HepG2 (cell line): ENCODE results near the gene DNAAF8. TPM values are rescaled to one million over a fixed set of nuclear protein-coding genes. Genes with fewer than 3 reads are reported as not detected.

ENCODE experiments used
- HIVEP1 ChIP-seq: sonication (generic); formaldehyde crosslinking; IDR thresholded peaks from 2 replicates; pipeline ENCODE4 v1.4.0; 2020; ENCODE audit warnings: mild to moderate bottlenecking, missing genetic modification reagents
- KMT2A ChIP-seq: sonication (generic); formaldehyde crosslinking; IDR thresholded peaks from 2 replicates; pipeline ENCODE4 v1.4.0; 2020; ENCODE audit warnings: missing genetic modification reagents
- REL ChIP-seq: sonication (generic); formaldehyde crosslinking; conservative IDR thresholded peaks from 2 replicates; pipeline ENCODE4 v1.8.0; 2022; ENCODE audit warnings: mild to moderate bottlenecking, missing genetic modification reagents, moderate library complexity
- SKIL ChIP-seq: sonication (generic); formaldehyde crosslinking; IDR thresholded peaks from 2 replicates; pipeline ENCODE4 v1.8.0; 2022; ENCODE audit warnings: missing genetic modification reagents, mild to moderate bottlenecking, moderate library complexity, borderline replicate concordance
- TAF1 ChIP-seq: sonication (generic); formaldehyde crosslinking; IDR thresholded peaks from 2 replicates; pipeline ENCODE4 v1.4.0; 2020; ENCODE audit warnings: missing genetic modification reagents
- ZBTB20 ChIP-seq: sonication (generic); formaldehyde crosslinking; IDR thresholded peaks from 2 replicates; pipeline ENCODE4 v1.8.1; 2023; ENCODE audit warnings: missing genetic modification reagents, low read depth, mild to moderate bottlenecking, borderline replicate concordance
- ZBTB49 ChIP-seq: sonication (generic); formaldehyde crosslinking; IDR thresholded peaks from 2 replicates; pipeline ENCODE4 v1.4.0; 2020; ENCODE audit warnings: missing genetic modification reagents, borderline replicate concordance
- ZFP36L2 ChIP-seq: sonication (generic); formaldehyde crosslinking; IDR thresholded peaks from 2 replicates; pipeline ENCODE4 v1.4.0; 2020; ENCODE audit warnings: missing genetic modification reagents
- ZNF180 ChIP-seq: sonication (generic); formaldehyde crosslinking; IDR thresholded peaks from 2 replicates; pipeline ENCODE4 v1.4.0; 2020; ENCODE audit warnings: low read depth, missing genetic modification reagents, borderline replicate concordance
- ZNF230 ChIP-seq: sonication (generic); formaldehyde crosslinking; IDR thresholded peaks from 2 replicates; pipeline ENCODE4 v1.4.0; 2020; ENCODE audit warnings: mild to moderate bottlenecking, missing genetic modification reagents
- ZNF547 ChIP-seq: sonication (generic); formaldehyde crosslinking; IDR thresholded peaks from 2 replicates; pipeline ENCODE4 v1.5.1; 2020; ENCODE audit warnings: mild to moderate bottlenecking, missing genetic modification reagents
- polyA plus RNA-seq, 8 experiments: library from polyadenylated mRNA; depleted of rRNA in 3 of 8; stranded (reverse) in 7 of 8; unstranded in 1 of 8; fragments of >200 nt; fragmentation: Illumina TruSeq in 4 of 8; extraction: Trizol in 4 of 8; gene quantifications; 2 replicates each; pipeline versions ENCODE4 v1.2.1 to v1.2.3, GENCODE V29; 2011 to 2016; ENCODE audit warnings: low read depth in 4 of 8, missing spikeins in 1 of 8, mixed read lengths in 1 of 8; ENCODE audit not compliant: insufficient read depth in 1 of 8
- total RNA-seq, 5 experiments: library from RNA; depleted of rRNA; stranded (reverse); fragments of >200 nt; fragmentation: Illumina TruSeq; extraction: Trizol; gene quantifications; 2 replicates each; pipeline ENCODE4 v1.2.3, GENCODE V29; 2016; ENCODE audit warnings: low read depth in 1 of 5
- TF ChIP-seq, protein P1 (sequence below): sonication (generic); formaldehyde crosslinking; IDR thresholded peaks from 2 replicates; pipeline ENCODE4 v1.5.0; 2020; ENCODE audit warnings: mild to moderate bottlenecking, missing genetic modification reagents
- TF ChIP-seq, protein P2 (sequence below): sonication (generic); formaldehyde crosslinking; IDR thresholded peaks from 2 replicates; pipeline ENCODE4 v1.4.0; 2020; ENCODE audit warnings: low read depth, missing genetic modification reagents

DNAAF8 gene
- total and polyA plus RNA-seq, 2 of the 13 experiments (the other 11 are each of a cell fraction or from before 2014, with no cell fraction given): 0.44 TPM; not detected in 1

GRCh38 chr16:4792951-4793513, 58.7 kb downstream of the DNAAF8 start (continued):
- TF ChIP-seq, protein P1, sequence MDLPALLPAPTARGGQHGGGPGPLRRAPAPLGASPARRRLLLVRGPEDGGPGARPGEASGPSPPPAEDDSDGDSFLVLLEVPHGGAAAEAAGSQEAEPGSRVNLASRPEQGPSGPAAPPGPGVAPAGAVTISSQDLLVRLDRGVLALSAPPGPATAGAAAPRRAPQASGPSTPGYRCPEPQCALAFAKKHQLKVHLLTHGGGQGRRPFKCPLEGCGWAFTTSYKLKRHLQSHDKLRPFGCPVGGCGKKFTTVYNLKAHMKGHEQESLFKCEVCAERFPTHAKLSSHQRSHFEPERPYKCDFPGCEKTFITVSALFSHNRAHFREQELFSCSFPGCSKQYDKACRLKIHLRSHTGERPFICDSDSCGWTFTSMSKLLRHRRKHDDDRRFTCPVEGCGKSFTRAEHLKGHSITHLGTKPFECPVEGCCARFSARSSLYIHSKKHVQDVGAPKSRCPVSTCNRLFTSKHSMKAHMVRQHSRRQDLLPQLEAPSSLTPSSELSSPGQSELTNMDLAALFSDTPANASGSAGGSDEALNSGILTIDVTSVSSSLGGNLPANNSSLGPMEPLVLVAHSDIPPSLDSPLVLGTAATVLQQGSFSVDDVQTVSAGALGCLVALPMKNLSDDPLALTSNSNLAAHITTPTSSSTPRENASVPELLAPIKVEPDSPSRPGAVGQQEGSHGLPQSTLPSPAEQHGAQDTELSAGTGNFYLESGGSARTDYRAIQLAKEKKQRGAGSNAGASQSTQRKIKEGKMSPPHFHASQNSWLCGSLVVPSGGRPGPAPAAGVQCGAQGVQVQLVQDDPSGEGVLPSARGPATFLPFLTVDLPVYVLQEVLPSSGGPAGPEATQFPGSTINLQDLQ: no peak
- TF ChIP-seq ZBTB20 (no peak), ZNF547 (CRISPR knock-in tag) (no peak), HIVEP1 (no peak), TAF1 (CRISPR knock-in tag) (no peak), ZNF230 (CRISPR knock-in tag) (no peak), SKIL (CRISPR knock-in tag) (no peak), KMT2A (CRISPR knock-in tag) (no peak), ZBTB49 (CRISPR knock-in tag) (no peak), ZNF180 (CRISPR knock-in tag) (no peak), ZFP36L2 (CRISPR knock-in tag) (no peak), REL (no peak)
- TF ChIP-seq, protein P2, sequence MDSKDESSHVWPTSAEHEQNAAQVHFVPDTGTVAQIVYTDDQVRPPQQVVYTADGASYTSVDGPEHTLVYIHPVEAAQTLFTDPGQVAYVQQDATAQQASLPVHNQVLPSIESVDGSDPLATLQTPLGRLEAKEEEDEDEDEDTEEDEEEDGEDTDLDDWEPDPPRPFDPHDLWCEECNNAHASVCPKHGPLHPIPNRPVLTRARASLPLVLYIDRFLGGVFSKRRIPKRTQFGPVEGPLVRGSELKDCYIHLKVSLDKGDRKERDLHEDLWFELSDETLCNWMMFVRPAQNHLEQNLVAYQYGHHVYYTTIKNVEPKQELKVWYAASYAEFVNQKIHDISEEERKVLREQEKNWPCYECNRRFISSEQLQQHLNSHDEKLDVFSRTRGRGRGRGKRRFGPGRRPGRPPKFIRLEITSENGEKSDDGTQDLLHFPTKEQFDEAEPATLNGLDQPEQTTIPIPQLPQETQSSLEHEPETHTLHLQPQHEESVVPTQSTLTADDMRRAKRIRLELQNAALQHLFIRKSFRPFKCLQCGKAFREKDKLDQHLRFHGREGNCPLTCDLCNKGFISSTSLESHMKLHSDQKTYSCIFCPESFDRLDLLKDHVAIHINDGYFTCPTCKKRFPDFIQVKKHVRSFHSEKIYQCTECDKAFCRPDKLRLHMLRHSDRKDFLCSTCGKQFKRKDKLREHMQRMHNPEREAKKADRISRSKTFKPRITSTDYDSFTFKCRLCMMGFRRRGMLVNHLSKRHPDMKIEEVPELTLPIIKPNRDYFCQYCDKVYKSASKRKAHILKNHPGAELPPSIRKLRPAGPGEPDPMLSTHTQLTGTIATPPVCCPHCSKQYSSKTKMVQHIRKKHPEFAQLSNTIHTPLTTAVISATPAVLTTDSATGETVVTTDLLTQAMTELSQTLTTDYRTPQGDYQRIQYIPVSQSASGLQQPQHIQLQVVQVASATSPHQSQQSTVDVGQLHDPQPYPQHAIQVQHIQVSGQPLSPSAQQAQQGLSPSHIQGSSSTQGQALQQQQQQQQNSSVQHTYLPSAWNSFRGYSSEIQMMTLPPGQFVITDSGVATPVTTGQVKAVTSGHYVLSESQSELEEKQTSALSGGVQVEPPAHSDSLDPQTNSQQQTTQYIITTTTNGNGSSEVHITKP (CRISPR knock-in tag): no peak
